ENCODE data around the gene GBX1.

GBX1 gene

GRCh38 chr7:151110941-151111645 lies 56.4 kb downstream of the GBX1 start:
- DNase-seq = peak; percentile 80 to 82

- no peak for DNase-seq
These were observed 57.1 kb downstream of the GBX1 start for GRCh38 chr7:151110236-151110940.

GRCh38 chr7:151109094-151110048 lies 58.1 kb downstream of the GBX1 start:
- DNase-seq = no peak

GRCh38 chr7:151107882-151108281 lies 59.6 kb downstream of the GBX1 start:
- DNase-seq = no peak

- DNase-seq = no peak
These were observed 62.9 kb downstream of the GBX1 start for GRCh38 chr7:151104411-151105235.

GRCh38 chr7:151103973-151104372 lies 63.5 kb downstream of the GBX1 start:
- no peak for DNase-seq

GRCh38 chr7:151102991-151103390 lies 64.5 kb downstream of the GBX1 start:
- DNase-seq = no peak

GRCh38 chr7:151101621-151102396 lies 65.7 kb downstream of the GBX1 start:
- DNase-seq = no peak

- no peak for DNase-seq
These were observed 66.6 kb downstream of the GBX1 start for GRCh38 chr7:151100921-151101320.

- no peak for DNase-seq
These were observed 67.8 kb downstream of the GBX1 start for GRCh38 chr7:151099486-151100211.

Measured in activated CD4-positive, alpha-beta T cell treated with anti-CD3 and anti-CD28 coated beads, Interleukin-2, amount 50 U/mL, for 48 hours (primary cell).